Measurements from ENCODE around the gene ACOXL.

ACOXL gene

GRCh38 chr2:110718382-110718781 lies 14.0 kb upstream of the ACOXL start:
- FAIRE-seq, result no peak
- DNase-seq (ENCODE audit: low spot score), result no peak

- FAIRE-seq, result no peak
- no peak for DNase-seq (ENCODE audit: low spot score)
Measured at GRCh38 chr2:110718990-110719389, 13.4 kb upstream of the ACOXL start.

- FAIRE-seq (no peak), DNase-seq (ENCODE audit: low spot score) (no peak)
Measured at GRCh38 chr2:110720547-110720946, 11.8 kb upstream of the ACOXL start.

GRCh38 chr2:110724820-110725219 lies 7.6 kb upstream of the ACOXL start:
- FAIRE-seq (no peak), DNase-seq (ENCODE audit: low spot score) (no peak)

GRCh38 chr2:110725370-110725769 lies 7.0 kb upstream of the ACOXL start:
- DNase-seq (ENCODE audit: low spot score), result no peak
- no peak for FAIRE-seq

- FAIRE-seq (no peak), DNase-seq (ENCODE audit: low spot score) (no peak)
Measured at GRCh38 chr2:110725859-110726258, 6.5 kb upstream of the ACOXL start.

- FAIRE-seq (no peak), DNase-seq (ENCODE audit: low spot score) (no peak)
Measured at GRCh38 chr2:110726285-110726684, 6.1 kb upstream of the ACOXL start.

- FAIRE-seq, result no peak
- no peak for DNase-seq (ENCODE audit: low spot score)
Measured at GRCh38 chr2:110727923-110728322, 4.5 kb upstream of the ACOXL start.

GRCh38 chr2:110729106-110729505 lies 3.3 kb upstream of the ACOXL start:
- FAIRE-seq (no peak), DNase-seq (ENCODE audit: low spot score) (no peak)

- FAIRE-seq (no peak), DNase-seq (ENCODE audit: low spot score) (no peak)
Measured at GRCh38 chr2:110731064-110731463, 1.3 kb upstream of the ACOXL start.

GRCh38 chr2:110735366-110735765 lies 3.0 kb downstream of the ACOXL start:
- no peak for DNase-seq (ENCODE audit: low spot score)
- FAIRE-seq, result no peak

- DNase-seq (ENCODE audit: low spot score) (no peak), FAIRE-seq (no peak)
Measured at GRCh38 chr2:110737783-110738182, 5.4 kb downstream of the ACOXL start.

- FAIRE-seq (no peak), DNase-seq (ENCODE audit: low spot score) (no peak)
Measured at GRCh38 chr2:110740747-110741349, 8.5 kb downstream of the ACOXL start.

GRCh38 chr2:110741491-110741980 lies 9.2 kb downstream of the ACOXL start:
- no peak for FAIRE-seq
- peak; percentile 37 for DNase-seq (ENCODE audit: low spot score)

- FAIRE-seq (no peak), DNase-seq (ENCODE audit: low spot score) (no peak)
Measured at GRCh38 chr2:110742412-110742811, 10.0 kb downstream of the ACOXL start.

- no peak for FAIRE-seq
- DNase-seq (ENCODE audit: low spot score), result no peak
Measured at GRCh38 chr2:110743600-110743999, 11.2 kb downstream of the ACOXL start.

GRCh38 chr2:110744429-110744828 lies 12.1 kb downstream of the ACOXL start:
- no peak for FAIRE-seq

GRCh38 chr2:110745048-110745447 lies 12.7 kb downstream of the ACOXL start:
- no peak for FAIRE-seq
- DNase-seq (ENCODE audit: low spot score), result no peak

More at GRCh38 chr2:110744429-110744828, 12.1 kb downstream of the ACOXL start:
- DNase-seq (ENCODE audit: low spot score), result no peak

- FAIRE-seq (no peak), DNase-seq (ENCODE audit: low spot score) (no peak)
Measured at GRCh38 chr2:110746586-110747521, 14.5 kb downstream of the ACOXL start.

- no peak for FAIRE-seq
- no peak for DNase-seq (ENCODE audit: low spot score)
Measured at GRCh38 chr2:110747522-110748488, 15.4 kb downstream of the ACOXL start.

- FAIRE-seq (no peak), DNase-seq (ENCODE audit: low spot score) (no peak)
Measured at GRCh38 chr2:110748489-110748867, 16.1 kb downstream of the ACOXL start.

Data from RCC 7860 (cell line).